Measurements from ENCODE around the gene CRABP2. TPM values are rescaled to one million over a fixed set of nuclear protein-coding genes. Genes with fewer than 3 reads are reported as not detected.

CRABP2 gene
- total and polyA plus RNA-seq, 2 of the 4 experiments (the other 2 are of a cell fraction): 6.3 to 15.7 TPM

DNA sequence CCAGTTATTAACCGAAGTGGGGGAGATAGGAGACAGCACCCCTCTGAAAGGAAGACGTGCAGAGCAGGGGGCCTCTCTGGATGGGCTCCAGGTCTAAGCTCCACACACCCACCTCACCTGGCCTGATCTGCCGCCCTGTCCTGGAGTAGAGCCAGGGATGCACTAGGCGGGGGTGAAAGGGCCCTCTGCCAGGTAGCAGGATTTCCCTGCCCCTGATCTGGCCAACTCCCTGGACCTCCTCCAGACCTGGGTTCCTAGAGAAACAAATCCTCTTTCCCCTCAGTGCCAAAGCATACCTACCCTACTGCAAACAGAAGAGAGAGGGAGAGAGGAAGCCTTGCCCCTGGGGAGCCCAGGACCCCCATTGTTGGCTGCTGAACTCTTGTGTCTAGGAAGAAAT, 2.0 kb downstream of the CRABP2 start:
- TF ChIP-seq MAZ (IDR thresholded peaks at IDR 0.05; ENCODE audit: borderline replicate concordance, low read depth, low read length) (no peak), RFX5 (IDR thresholded peaks at IDR 0.05; ENCODE audit: low read depth, low read length) (no peak), BHLHE40 (IDR thresholded peaks at IDR 0.05; ENCODE audit: low read depth, low read length) (no peak), RCOR1 (IDR thresholded peaks at IDR 0.05; ENCODE audit: insufficient replicate concordance, low read length) (no peak), RAD21 (IDR thresholded peaks at IDR 0.05; ENCODE audit: low read length) (no peak)
- TF ChIP-seq, protein P1, sequence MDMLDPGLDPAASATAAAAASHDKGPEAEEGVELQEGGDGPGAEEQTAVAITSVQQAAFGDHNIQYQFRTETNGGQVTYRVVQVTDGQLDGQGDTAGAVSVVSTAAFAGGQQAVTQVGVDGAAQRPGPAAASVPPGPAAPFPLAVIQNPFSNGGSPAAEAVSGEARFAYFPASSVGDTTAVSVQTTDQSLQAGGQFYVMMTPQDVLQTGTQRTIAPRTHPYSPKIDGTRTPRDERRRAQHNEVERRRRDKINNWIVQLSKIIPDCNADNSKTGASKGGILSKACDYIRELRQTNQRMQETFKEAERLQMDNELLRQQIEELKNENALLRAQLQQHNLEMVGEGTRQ (IDR thresholded peaks at IDR 0.05; ENCODE audit: low read depth, low read length): no peak
- TF ChIP-seq, protein P2, sequence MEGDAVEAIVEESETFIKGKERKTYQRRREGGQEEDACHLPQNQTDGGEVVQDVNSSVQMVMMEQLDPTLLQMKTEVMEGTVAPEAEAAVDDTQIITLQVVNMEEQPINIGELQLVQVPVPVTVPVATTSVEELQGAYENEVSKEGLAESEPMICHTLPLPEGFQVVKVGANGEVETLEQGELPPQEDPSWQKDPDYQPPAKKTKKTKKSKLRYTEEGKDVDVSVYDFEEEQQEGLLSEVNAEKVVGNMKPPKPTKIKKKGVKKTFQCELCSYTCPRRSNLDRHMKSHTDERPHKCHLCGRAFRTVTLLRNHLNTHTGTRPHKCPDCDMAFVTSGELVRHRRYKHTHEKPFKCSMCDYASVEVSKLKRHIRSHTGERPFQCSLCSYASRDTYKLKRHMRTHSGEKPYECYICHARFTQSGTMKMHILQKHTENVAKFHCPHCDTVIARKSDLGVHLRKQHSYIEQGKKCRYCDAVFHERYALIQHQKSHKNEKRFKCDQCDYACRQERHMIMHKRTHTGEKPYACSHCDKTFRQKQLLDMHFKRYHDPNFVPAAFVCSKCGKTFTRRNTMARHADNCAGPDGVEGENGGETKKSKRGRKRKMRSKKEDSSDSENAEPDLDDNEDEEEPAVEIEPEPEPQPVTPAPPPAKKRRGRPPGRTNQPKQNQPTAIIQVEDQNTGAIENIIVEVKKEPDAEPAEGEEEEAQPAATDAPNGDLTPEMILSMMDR (conservative IDR thresholded peaks at IDR 0.05; ENCODE audit: low read depth, low read length): no peak
- no TSS peak for BruUV-seq (replicated peaks)
- H3K14ac ChIP-seq (replicated peaks; ENCODE audit: low read depth, low read length): no peak overlapping the region
- H3K23ac ChIP-seq (ENCODE audit: low read depth, low read length): no peak overlapping the region
- dilution Hi-C loops (cut with HindIII; ENCODE audit: low sequenced_read_pairs, unreplicated experiment) (no loop called here), in situ Hi-C loops (cut with MboI; ENCODE audit: low sequenced_read_pairs) (no loop called here), intact Hi-C loops (cut with micrococcal nuclease) (no loop called here)
- H3K4ac ChIP-seq (ENCODE audit: low read depth, low read length): no peak overlapping the region
- ChIA-PET POLR2A (ENCODE audit: unreplicated experiment) (no interaction called here), CTCF (interaction anchor here (6.9 kb wide), 1 partner anchor 13 kb away, joined by 54 read pairs; no protein-coding TSS in a partner anchor)
- no peak overlapping the region for H3K56ac ChIP-seq (ENCODE audit: extremely low read depth, insufficient read depth, low read length)
- H2AK9ac ChIP-seq (replicated peaks; ENCODE audit: low read depth, low read length, poor library complexity): peak overlapping the region; percentile 49
- peaks cover 5% of the 10 kb centered on the region for H3K27me3 ChIP-seq (ENCODE audit: control insufficient read depth, insufficient read depth, low read length)
- no peak for DNase-seq
- H3K9me3 ChIP-seq (ENCODE audit: control insufficient read depth, insufficient read depth, low read length): no peaks in the 10 kb centered on the region
- H4K91ac ChIP-seq (ENCODE audit: insufficient read depth, low read depth, low read length): no peak overlapping the region
- no peak overlapping the region for H2AK5ac ChIP-seq (ENCODE audit: low read depth, low read length)
- ATAC-seq (ENCODE audit: low read depth): no peak
- H4K20me1 ChIP-seq (ENCODE audit: insufficient read depth, low read length): no peaks in the 10 kb centered on the region
- H3K4me3 ChIP-seq (ENCODE audit: insufficient read depth, low read depth, low read length): no peak overlapping the region
- H3K9me1 ChIP-seq (ENCODE audit: insufficient read depth, low read length): no peaks in the 10 kb centered on the region
- no peak overlapping the region for H3K27ac ChIP-seq (ENCODE audit: insufficient read depth, low read length)
- H3K9ac ChIP-seq (ENCODE audit: low read depth, low read length): no peak overlapping the region
- no peak overlapping the region for H4K8ac ChIP-seq (ENCODE audit: low read depth in 2 of 2, low read length in 2 of 2)
- no peaks in the 10 kb centered on the region for H3K79me1 ChIP-seq (ENCODE audit: low read depth in 1 of 2, low read length in 2 of 2)
- H2BK20ac ChIP-seq (ENCODE audit: low read depth, low read length): no peak overlapping the region
- H3K4me2 ChIP-seq (ENCODE audit: low read depth, low read length): no peak overlapping the region
- no peak overlapping the region for H3K18ac ChIP-seq (ENCODE audit: low read depth, low read length)
- WGBS, 2 experiments (ENCODE audit: extremely low coverage in 2 of 2, insufficient read length in 1 of 2): 100% methylated on average over 1 of the region's 4 CpGs; no CpG with 5 or more reads in 1 of the 2 experiments
- no peak overlapping the region for H2BK5ac ChIP-seq (ENCODE audit: low read depth, low read length, poor library complexity, severe bottlenecking)
- H4K5ac ChIP-seq (ENCODE audit: low read depth, low read length): no peak overlapping the region
- peaks cover 36% of the 10 kb centered on the region for H3K4me1 ChIP-seq (ENCODE audit: control insufficient read depth, insufficient read depth, low read length)
- H3K36me3 ChIP-seq (ENCODE audit: control insufficient read depth, insufficient read depth, low read length): no peaks in the 10 kb centered on the region
- no peak overlapping the region for H2BK120ac ChIP-seq (ENCODE audit: low read depth, low read length)
- no peak overlapping the region for H2BK15ac ChIP-seq (ENCODE audit: low read depth, low read length)
- no peak overlapping the region for H2AFZ ChIP-seq (replicated peaks; ENCODE audit: low read length, poor library complexity)
